Natural killer cell treated with Interleukin-12 subunit alpha and Interleukin-12 subunit beta and Interleukin-15 and Interleukin-18, amount 100 ng/mL, for 72 hours (primary cell): ENCODE measurements around the gene ACCSL. TPM values are rescaled to one million over a fixed set of nuclear protein-coding genes. Genes with fewer than 3 reads are reported as not detected.
A peak's percentile ranks its signal among the peaks of the same experiment; 100 is the strongest.

Source experiments
- ATAC-seq, 2 donors: fragments of 150-1000 bp; cut with Tn5 transposase in 1 of 2; sonication (Bioruptor Pico), chemical (Tn5 transposase) in 1 of 2; 2 replicates each; pipeline ENCODE4 v1.10.0; 2021
- DNase-seq: peaks from one replicate; pipeline ENCODE4 v3.0.0; 2022; ENCODE audit warnings: low spot score
- H3K27ac Mint-ChIP-seq, 2 donors: 1 replicate in 1 of 2; 2 replicates in 1 of 2; pipeline ENCODE4 v1.8.0; 2022; ENCODE audit warnings: mixed read lengths in 2 of 2, mild to moderate bottlenecking in 1 of 2, moderate library complexity in 1 of 2
- H3K27me3 Mint-ChIP-seq, 2 donors: 1 replicate in 1 of 2; 2 replicates in 1 of 2; pipeline ENCODE4 v1.8.0; 2022; ENCODE audit warnings: mixed read lengths in 2 of 2
- H3K36me3 Mint-ChIP-seq: one replicate; pipeline ENCODE4 v1.8.0; 2022; ENCODE audit warnings: mixed read lengths
- H3K4me1 Mint-ChIP-seq, 2 donors: 1 replicate in 1 of 2; 2 replicates in 1 of 2; pipeline ENCODE4 v1.8.0; 2022; ENCODE audit warnings: low read depth in 2 of 2, mixed read lengths in 2 of 2, mild to moderate bottlenecking in 1 of 2
- H3K4me3 Mint-ChIP-seq: one replicate; pipeline ENCODE4 v1.8.0; 2022; ENCODE audit warnings: mixed read lengths
- H3K9me3 Mint-ChIP-seq: 2 replicates; pipeline ENCODE4 v1.8.0; 2022; ENCODE audit warnings: mixed read lengths
- total RNA-seq, 2 donors: library from RNA; stranded (reverse); gene quantifications; one replicate each; pipeline ENCODE4 v1.2.3, GENCODE V29; 2022

Gene ACCSL
- total RNA-seq, 2 donors from 2014 or later, result not detected

DNA sequence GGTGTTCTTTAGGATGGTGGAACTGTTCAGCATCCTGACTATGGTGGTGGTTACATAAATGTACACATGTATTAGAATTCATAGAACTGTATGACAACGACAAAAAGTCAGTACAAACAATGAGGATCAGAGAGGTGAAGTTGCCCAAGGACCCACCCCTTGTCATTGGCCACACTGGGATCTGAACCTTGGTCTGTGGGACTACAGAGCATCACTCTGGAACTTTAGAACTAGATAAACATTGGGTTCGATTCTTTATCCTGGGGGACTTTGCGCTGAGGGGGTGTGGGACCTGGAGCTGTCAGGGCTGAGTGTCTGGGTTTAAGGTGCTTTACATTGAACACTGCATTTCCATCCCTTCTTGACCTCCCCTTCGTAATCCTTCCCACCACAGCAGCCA lies 34.9 kb downstream of the ACCSL start:
- Mint-ChIP-seq H3K27ac (no peak overlapping the region), H3K9me3 (peaks cover 4% of the 10 kb centered on the region), H3K27me3 (no peaks in the 10 kb centered on the region), H3K36me3 (no peaks in the 10 kb centered on the region), H3K4me1 (no peaks in the 10 kb centered on the region), H3K4me3 (no peak overlapping the region)
- DNase-seq, result no peak
- ATAC-seq, result no peak

DNA sequence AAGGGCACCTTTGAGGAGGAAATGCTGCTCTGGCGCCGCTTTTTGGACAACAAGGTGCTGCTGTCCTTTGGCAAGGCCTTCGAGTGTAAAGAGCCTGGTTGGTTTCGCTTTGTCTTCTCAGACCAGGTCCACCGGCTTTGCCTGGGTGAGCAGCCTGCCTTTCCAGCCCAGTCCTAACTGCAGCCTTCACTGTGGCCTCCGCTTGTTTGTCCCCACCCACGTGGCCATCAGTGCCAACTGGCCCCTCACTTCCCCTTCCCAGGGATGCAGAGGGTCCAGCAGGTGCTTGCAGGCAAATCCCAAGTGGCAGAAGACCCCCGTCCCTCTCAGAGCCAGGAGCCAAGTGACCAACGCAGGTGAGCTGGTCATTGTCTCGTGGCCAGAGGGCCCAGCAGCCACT lies 35.7 kb downstream of the ACCSL start:
- Mint-ChIP-seq H3K4me3 (no peak overlapping the region), H3K27me3 (no peaks in the 10 kb centered on the region), H3K4me1 (peaks cover 0 to 2% of the 10 kb centered on the region in 2 donors), H3K9me3 (peaks cover 4% of the 10 kb centered on the region), H3K36me3 (no peaks in the 10 kb centered on the region), H3K27ac (no peak overlapping the region)
- ATAC-seq (no peak), DNase-seq (no peak)

DNA sequence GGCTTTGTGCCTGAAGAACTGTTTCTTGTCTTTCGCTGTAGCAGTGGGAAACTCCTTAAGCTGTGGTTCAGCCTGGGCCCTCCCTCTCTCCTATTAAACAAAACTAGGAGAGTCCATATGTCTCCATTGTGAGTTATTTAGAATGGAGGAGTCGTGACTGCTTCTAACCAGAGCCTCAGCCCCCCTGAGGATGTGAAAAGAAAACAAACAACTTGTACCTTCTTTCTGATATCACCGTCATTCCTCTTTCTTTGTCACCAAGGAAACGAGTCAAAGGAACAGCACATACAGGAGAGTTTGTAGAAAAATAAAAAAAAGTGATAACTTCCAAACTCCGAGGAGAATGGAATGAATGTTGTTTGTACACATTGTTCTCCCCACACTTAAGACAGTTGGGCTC lies 36.1 kb downstream of the ACCSL start:
- Mint-ChIP-seq H3K4me1 (peaks cover 4% of the 10 kb centered on the region in 2 donors), H3K27me3 (no peaks in the 10 kb centered on the region), H3K36me3 (no peaks in the 10 kb centered on the region), H3K27ac (no peak overlapping the region), H3K9me3 (peaks cover 4% of the 10 kb centered on the region), H3K4me3 (no peak overlapping the region)
- DNase-seq (no peak), ATAC-seq (no peak)

DNA sequence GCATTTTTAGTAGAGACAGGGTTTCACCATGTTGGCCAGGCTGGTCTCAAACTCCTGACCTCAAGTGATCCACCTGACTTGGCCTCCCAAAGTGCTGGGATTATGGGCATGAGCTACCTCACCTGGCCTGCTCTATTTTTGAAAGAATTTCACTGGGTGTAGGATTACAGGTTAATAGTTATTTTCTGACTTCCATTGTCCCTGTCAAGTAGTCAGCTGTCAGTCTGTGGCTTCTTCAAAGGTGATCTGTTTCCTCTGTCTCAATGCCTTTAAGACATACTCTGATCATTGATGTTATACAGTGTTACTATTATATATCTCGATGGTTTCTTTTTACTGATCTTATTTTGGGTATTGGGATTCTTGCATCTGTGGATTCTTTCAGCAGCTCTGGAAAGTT lies 37.5 kb downstream of the ACCSL start:
- Mint-ChIP-seq H3K27ac (no peak overlapping the region), H3K27me3 (no peaks in the 10 kb centered on the region), H3K9me3 (peaks cover 4% of the 10 kb centered on the region), H3K4me1 (peaks cover 4 to 7% of the 10 kb centered on the region in 2 donors), H3K36me3 (no peaks in the 10 kb centered on the region), H3K4me3 (no peak overlapping the region)
- no peak for DNase-seq
- no peak for ATAC-seq

DNA sequence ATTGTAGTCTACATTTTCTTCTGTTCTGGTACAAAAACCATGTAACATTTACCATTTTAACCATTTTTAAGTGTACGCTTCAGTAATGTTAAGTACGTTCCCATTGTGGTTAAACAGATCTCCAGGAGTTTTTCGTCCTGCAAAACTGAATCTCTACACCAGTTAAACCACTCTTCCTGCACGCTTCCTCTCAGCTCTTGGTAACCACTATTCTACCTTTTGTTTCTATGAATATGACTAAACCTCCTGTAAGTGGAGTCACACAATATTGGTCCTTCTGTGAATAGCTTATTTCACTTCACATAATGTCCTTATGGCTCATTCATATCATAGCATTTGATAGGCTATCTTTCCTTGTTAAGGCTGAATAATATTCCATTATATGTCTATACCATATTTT lies 40.6 kb downstream of the ACCSL start:
- ATAC-seq, result peak in 1 of 2 donors; percentile 75
- H3K27me3 Mint-ChIP-seq, result no peaks in the 10 kb centered on the region
- H3K9me3 Mint-ChIP-seq, result peaks cover 4% of the 10 kb centered on the region
- H3K27ac Mint-ChIP-seq, result no peak overlapping the region
- H3K36me3 Mint-ChIP-seq, result no peaks in the 10 kb centered on the region
- H3K4me1 Mint-ChIP-seq, result peaks cover 4 to 7% of the 10 kb centered on the region in 2 donors
- no peak for DNase-seq
- peak overlapping the region; percentile 21 for H3K4me3 Mint-ChIP-seq

DNA sequence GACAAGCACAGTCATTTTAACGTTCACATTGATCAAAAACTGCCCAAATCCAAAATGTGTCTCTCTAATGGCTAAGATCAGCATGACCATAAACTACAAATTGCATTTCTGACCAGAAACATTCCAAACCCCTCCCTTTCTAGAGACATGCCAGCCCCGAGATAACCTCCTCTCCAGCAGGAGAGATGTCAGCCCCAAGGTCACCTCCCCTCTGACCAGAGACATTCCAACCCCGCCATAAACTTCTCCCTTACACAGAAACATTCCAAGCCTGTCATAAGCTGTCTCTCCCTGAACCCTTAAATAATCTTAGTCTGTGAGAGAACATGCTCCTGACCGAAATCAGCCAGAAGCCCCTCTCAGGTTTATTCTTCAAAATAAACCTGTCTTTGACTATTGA lies 41.1 kb downstream of the ACCSL start:
- peaks cover 4 to 7% of the 10 kb centered on the region in 2 donors for H3K4me1 Mint-ChIP-seq
- no peaks in the 10 kb centered on the region for H3K27me3 Mint-ChIP-seq
- peaks cover 4% of the 10 kb centered on the region for H3K9me3 Mint-ChIP-seq
- no peak overlapping the region for H3K27ac Mint-ChIP-seq
- no peaks in the 10 kb centered on the region for H3K36me3 Mint-ChIP-seq
- peak overlapping the region; percentile 21 for H3K4me3 Mint-ChIP-seq
- DNase-seq (no peak), ATAC-seq (no peak)

DNA sequence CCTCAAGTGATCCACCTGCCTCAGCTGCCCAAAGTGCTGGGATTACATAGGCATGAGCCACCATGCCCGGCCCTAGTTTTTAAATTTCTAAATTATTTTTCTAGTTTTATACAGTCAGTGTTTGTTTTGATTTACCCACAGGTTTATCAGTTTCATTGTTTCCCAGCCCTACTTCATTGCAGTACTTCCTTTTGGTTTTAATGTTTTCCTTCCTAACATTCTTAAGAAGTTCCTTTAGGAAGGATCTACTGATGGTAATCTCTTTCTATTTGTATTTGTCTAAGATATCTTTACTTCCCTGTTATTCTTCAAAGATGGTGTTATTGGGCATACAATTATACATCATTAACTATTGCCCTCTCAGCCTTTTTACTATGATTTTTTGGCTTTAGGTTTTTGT lies 42.8 kb downstream of the ACCSL start:
- Mint-ChIP-seq H3K27me3 (no peaks in the 10 kb centered on the region), H3K27ac (no peak overlapping the region), H3K9me3 (peaks cover 2% of the 10 kb centered on the region), H3K4me3 (no peak overlapping the region), H3K4me1 (peaks cover 13 to 19% of the 10 kb centered on the region in 2 donors), H3K36me3 (no peaks in the 10 kb centered on the region)
- DNase-seq, result no peak
- no peak for ATAC-seq

DNA sequence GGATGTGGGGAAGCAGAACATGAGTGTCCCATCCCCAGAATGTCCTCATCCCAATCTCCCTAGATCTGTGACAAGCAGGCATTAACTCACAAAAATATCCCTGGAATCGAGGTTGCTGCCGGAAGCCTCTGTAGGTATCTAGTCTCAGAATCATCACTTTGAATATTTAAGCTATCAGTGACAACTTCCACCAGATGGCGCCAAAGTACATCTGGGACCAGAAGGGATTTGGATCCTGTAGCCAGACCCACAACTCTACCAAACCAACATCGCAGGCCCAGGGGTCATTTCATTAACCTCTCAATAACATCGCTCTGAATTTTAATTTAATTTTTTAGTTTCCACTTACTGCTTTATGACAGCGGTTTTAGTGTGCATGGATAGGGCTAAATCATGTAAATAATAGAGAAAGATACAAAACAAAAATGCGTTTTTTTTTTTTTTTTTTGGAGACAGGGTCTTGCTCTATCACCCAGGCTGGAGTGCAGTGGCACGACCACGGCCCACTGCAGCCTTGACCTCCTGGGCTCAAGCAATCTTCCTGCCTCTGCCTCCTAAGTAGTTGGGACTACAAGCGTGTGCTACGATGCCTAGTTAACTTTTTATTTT lies 46.6 kb downstream of the ACCSL start:
- Mint-ChIP-seq H3K27me3 (no peaks in the 10 kb centered on the region), H3K9me3 (no peaks in the 10 kb centered on the region), H3K27ac (no peak overlapping the region), H3K4me3 (peak overlapping the region; percentile 57), H3K4me1 (peaks cover 16 to 25% of the 10 kb centered on the region in 2 donors), H3K36me3 (no peaks in the 10 kb centered on the region)
- DNase-seq, result peak; percentile 87
- ATAC-seq, result no peak

DNA sequence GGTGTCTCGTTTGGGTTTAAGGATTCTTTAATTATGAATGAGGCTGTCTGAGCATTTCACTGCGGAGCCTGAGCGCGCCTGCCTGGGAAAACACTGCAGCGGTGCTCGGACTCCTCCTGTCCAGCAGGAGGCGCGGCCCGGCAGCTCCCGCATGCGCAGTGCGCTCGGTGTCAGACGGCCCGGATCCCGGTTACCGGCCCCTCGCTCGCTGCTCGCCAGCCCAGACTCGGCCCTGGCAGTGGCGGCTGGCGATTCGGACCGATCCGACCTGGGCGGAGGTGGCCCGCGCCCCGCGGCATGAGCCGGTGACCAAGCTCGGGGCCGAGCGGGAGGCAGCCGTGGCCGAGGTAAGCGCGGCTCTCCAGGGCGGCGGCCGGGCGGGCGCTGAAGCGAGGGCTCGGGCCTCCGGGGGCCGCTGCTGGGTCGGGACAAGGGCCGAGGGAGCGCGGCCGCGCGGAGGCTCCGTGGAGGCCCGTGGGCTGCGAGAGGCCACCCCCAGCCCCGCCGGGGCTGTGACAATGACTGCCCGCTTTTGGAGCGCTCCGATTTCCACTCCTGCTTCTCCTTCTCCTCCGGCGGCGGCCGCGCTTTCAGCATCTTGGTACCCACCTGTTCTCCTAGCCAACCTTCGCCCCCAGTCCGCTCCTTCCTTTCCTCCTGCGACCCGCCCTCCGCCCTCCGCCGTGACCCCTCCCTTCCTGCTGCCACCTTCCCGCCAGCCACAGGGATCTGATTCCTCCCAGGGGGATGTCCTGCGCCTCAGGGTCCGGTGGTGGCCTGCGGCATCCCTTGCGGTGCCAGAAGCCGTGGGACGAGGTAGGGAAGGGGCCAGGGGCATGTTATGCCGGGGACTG lies 48.0 kb downstream of the ACCSL start, which contains the start of gene EXT2:
Gene EXT2, plus strand, starts transcription at position 173 of the 854 bp plus-strand sequence. CDS start 12,035 bp downstream, outside the sequence.
- no peaks in the 10 kb centered on the region for H3K27me3 Mint-ChIP-seq
- H3K36me3 Mint-ChIP-seq, result no peaks in the 10 kb centered on the region
- H3K27ac Mint-ChIP-seq, result peak within 1 kb of the TSS in 1 of 2 donors; percentile 51
- H3K4me1 Mint-ChIP-seq, result peaks cover 20 to 30% of the 10 kb centered on the region in 2 donors
- H3K4me3 Mint-ChIP-seq, result peak within 1 kb of the TSS; percentile 78
- peak; percentile 93 for DNase-seq
- peak; percentile 96 to 97 for ATAC-seq
- no peaks in the 10 kb centered on the region for H3K9me3 Mint-ChIP-seq

DNA sequence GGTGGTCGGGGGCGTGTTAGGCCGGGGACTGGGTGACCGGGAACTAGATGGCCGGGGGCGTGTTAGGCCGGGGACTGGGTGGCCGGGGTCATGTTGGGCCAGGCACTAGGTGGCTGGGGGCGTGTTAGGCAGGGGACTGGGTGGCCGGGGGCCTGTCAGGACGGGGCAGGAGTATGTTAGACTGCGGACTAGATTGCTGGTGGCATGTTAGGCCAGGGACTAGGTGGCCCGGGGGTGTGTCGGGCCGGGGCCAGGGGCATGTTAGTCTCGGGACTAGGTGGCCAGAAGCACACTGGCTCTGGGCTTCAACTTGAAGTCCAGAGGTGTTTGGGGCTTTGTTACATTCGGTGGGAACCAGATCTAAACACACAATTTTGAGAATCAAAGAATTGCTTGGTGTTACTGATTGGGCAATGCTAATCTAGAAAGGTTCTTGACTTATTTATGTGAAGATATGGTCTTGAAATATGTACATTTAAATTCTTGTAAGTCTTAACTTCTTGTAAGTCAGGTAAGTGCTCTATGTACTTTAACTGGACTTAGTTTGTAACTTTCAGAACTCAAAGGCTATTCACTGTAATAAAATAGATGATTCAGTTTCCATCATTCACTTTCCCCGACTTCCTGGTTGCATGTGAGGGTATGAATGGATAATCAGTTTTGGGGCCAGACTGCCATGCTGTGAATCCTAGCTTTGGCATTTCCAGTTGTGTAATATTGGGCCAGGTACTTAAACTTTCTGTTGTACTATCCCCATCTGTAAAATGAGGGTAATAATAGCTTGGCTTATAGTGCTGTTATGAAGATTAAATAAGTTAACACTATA lies 48.8 kb downstream of the ACCSL start:
- Mint-ChIP-seq H3K4me1 (peaks cover 20 to 30% of the 10 kb centered on the region in 2 donors), H3K9me3 (no peaks in the 10 kb centered on the region), H3K27ac (peak overlapping the region in 1 of 2 donors; percentile 51), H3K27me3 (no peaks in the 10 kb centered on the region), H3K4me3 (peak overlapping the region; percentile 78), H3K36me3 (no peaks in the 10 kb centered on the region)
- no peak for DNase-seq
- peak; percentile 1 to 2 for ATAC-seq

DNA sequence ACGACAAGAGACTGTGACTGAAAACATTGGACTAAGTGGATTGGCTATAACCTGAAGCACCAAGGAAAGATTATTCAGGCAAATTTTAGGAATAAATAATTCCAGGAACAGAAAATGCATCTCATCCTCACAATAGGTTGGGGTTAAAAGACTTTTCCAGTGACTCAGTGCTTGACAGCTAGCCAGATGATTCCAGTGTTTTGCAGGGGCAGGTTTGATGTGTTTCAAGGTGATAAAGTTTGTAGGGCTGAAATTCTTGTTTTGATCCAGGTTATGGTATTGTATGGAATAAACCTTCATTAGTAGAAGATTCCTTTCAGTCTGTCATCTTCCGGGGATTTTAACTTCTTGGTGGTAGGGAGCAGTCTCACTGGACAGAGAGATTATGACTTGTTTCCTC lies 50.0 kb downstream of the ACCSL start:
- Mint-ChIP-seq H3K4me3 (peak overlapping the region; percentile 18), H3K4me1 (peaks cover 25 to 36% of the 10 kb centered on the region in 2 donors), H3K27ac (no peak overlapping the region)

DNA sequence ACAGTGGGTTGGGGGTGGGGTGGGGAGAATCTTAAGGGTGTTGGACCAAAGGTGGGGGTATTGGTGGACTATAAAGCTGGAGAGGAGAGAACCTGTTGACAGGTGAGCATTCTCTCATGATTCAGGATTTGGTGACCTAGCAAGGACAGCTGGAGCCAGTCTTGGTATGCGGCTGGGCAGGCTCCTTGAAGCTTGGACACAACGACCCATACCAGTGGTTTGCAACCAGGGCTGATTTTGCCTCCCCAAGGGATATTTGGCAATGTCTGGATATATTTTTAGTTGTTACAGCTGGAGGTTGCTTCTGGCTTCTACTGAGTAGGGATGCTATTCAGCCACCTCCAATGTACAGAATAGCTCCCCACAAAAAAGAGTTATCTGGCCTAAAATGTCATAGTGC lies 53.3 kb downstream of the ACCSL start:
- Mint-ChIP-seq H3K36me3 (no peaks in the 10 kb centered on the region), H3K27me3 (no peaks in the 10 kb centered on the region), H3K4me3 (no peak overlapping the region), H3K9me3 (no peaks in the 10 kb centered on the region), H3K27ac (no peak overlapping the region), H3K4me1 (peaks cover 23 to 34% of the 10 kb centered on the region in 2 donors)
- DNase-seq, result no peak
- no peak for ATAC-seq

More for the DNA sequence above, 50.0 kb downstream of the ACCSL start:
- DNase-seq (no peak), ATAC-seq (no peak)
- Mint-ChIP-seq H3K27me3 (no peaks in the 10 kb centered on the region), H3K9me3 (no peaks in the 10 kb centered on the region), H3K36me3 (no peaks in the 10 kb centered on the region)

DNA sequence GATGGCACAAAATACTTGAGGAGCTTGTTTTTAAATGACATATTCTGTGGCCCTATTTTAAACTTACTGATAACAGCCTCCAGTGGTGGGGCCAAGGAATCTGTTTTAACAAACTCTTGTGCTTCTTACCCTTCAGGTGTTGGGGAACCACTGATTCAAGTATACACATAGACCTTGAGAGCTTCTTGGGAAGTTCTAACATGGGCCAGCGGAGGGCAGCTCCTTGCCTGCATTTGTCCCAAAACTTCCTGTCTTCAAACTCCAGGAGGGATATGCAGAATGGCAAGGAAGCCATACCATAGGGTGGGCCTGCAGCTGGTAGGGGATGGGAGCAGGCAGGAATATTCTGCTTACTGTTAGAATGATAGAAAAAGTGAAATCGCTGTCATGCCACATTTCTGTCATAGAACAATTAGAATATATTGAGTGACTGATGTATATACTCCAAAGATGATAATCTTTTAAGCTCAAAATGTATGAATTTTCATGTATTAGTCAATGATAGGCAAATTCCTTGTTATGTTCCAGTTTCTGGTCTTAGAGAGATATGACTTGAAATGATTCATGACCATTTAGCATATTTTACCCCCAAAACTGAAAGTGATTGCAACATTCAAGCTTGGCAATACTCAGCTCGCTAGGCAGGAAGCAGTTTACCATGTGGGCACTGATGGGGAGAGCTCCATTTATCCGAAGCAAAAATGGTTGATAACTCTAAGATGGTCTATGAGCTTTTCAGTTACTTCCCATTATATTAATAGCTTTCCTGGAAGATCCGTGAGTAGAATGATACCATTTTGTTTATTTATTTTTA lies 56.9 kb downstream of the ACCSL start:
- peak; percentile 60 to 73 for ATAC-seq
- H3K9me3 Mint-ChIP-seq, result no peaks in the 10 kb centered on the region
- no peak overlapping the region for H3K4me3 Mint-ChIP-seq
- no peak overlapping the region for H3K27ac Mint-ChIP-seq
- no peak for DNase-seq
- peaks cover 18 to 20% of the 10 kb centered on the region in 2 donors for H3K4me1 Mint-ChIP-seq
- H3K36me3 Mint-ChIP-seq, result no peaks in the 10 kb centered on the region
- no peaks in the 10 kb centered on the region for H3K27me3 Mint-ChIP-seq
